ENCODE results near the gene ALOXE3.
"Not testable (repeated sequence)": the region's sequence is repeated elsewhere in the genome, so short reads cannot be mapped to it uniquely, and the experiment has no call there.

ALOXE3 gene

GRCh38 chr17:8068736-8069586 lies 49.4 kb downstream of the ALOXE3 start:
- no peak for DNase-seq

GRCh38 chr17:8067806-8068205 lies 50.5 kb downstream of the ALOXE3 start:
- DNase-seq: no peak

DNA sequence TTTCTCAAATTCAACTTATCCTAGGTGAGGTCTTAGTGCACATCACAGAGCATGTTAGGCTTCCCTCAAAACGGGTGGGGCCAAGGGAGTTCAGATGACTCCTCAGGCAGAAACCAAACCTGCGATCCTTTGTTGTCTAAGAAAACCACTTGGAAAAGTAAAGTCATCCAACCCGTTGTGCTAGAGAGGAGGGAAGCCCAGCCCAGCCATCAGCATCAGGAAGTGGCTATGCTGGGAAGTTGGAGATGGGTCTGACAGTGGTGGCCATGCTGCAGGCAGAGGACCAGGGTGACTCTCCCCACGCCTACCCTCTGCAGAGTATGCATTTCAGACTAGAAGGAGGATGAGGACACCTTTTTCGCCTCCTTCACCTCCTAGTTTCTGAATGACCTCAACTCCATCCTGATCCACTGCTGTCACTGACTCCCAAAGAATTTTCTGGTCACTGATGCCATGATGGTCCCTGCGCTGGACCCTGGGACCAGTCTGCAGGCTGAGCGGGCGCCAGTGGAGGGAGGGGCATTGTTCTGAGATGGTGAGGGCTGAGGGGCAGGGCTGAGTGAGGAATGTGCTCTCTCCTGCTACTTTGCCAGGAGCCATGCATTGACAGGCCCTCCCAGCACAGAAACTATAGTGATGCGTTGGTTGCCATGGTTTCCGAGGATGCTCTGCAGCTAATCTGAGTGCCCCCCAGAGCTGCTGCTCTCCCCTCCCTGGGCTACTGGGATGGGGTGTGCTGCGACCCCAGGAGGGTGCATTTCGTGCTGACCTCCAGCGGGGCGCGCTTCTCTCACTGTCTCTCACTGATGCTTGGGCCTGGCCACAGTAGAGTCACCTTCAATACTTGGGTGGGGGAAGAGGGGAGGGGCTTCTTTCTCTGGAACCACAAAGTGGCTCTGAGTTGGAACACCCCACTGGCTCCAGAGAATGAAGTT lies 51.2 kb downstream of the ALOXE3 start:
- no peak for DNase-seq

DNA sequence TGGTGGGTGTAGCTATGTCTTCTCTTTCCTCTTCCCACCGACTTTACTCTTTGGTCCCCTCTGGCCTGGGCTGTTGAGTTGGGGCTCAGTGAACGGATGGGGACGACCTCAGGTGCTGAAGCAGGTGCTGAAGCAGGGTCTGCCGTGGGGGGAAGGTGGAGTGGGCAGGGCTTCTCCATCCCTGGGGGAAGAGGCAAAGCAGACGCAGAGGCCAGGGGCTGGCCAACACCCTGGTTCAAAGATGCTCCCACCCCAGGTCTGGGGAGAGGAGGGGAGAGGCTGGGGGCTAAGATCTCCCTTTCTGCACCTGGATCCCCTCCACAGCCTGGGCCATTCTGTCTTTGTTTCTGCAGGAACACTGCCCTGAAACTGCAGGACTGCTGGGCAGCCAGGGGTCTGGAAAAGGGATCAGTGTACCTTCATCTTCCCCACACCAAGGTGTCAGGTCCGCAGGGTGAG lies 53.7 kb downstream of the ALOXE3 start:
- no peak for DNase-seq

GRCh38 chr17:8063761-8064534 lies 54.4 kb downstream of the ALOXE3 start:
- DNase-seq: peak in 1 of 3 experiments; percentile 0

DNA sequence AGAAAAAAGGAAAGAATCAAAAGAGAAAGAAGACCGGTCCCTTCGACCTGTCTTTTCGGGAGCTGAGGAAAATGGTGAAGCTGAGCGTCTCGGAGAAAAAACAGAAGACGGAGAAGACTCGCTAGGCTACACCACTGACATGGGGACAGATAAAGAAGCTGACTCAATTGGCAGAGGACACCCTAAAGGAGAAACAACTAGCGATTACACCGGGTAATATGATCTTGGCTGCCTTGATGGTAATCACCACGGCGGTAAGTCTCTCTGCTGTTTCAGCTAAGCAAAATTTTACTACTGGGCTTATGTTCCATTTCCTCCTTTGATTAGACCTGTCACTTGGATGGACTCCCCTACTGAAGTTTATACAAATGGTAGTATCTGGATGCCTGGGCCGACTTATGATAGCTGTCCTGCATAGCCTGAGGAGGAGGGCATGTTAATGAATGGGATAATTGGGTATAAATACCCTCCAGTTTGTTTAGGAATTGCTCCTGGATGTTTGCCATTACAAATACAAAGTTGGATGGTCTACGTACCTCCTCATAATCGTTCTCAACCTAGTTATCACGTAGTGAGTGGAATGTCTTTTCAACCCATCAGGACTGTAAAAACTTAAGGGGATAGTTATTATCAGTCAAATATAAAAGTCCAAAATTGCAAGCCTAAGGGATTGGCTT lies 55.4 kb downstream of the ALOXE3 start:
- DNase-seq: peak in 1 of 3 experiments; percentile 9

GRCh38 chr17:8062435-8062806 lies 55.9 kb downstream of the ALOXE3 start:
- no peak for DNase-seq

DNA sequence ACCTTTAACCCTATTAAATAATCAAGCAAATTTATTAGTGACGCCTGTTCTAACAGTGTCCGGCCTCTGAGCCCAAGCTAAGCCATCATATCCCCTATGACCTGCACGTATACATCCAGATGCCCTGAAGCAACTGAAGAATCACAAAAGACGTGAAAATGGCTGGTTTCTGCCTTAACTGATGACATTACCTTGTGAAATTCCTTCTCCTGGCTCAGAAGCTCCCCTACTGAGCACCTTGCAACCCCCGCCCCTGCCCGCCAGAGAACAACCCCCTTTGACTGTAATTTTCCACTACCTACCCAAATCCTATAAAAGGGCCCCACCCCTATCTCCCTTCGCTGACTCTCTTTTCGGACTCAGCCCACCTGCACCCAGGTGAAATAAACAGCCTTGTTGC lies 56.5 kb downstream of the ALOXE3 start:
- not testable (repeated sequence) for DNase-seq

GRCh38 chr17:8060274-8060673 lies 58.0 kb downstream of the ALOXE3 start:
- DNase-seq: peak; percentile 65 to 86 (median 86)

GRCh38 chr17:8059131-8059530 lies 59.2 kb downstream of the ALOXE3 start:
- DNase-seq: peak in 2 of 3 experiments; percentile 4 to 44

GRCh38 chr17:8057691-8058114 lies 60.6 kb downstream of the ALOXE3 start:
- DNase-seq: peak; percentile 54 to 84 (median 68)

GRCh38 chr17:8056976-8057625 lies 61.2 kb downstream of the ALOXE3 start:
- peak in 1 of 3 experiments; percentile 36 for DNase-seq

- DNase-seq: peak in 2 of 3 experiments; percentile 27 to 66
Observed at GRCh38 chr17:8056232-8056975, 61.9 kb downstream of the ALOXE3 start.

DNA sequence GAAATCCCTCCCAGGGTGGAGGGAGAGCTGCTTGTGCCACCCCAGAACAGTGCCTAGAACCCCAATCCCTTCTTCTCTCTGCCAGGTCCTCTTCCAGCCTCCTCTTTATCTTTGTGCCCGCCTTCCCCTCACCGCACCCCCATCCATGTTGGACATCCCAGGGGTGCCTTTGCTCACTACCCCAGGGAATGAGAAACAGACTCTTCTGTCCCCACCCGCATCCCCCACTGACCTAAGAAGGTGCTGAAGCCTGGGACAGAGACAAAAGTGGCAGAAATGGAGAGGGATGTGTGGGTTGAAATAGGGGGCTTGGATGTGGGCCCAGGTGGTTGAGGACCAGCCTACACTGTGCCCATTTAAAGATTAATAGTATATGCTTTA lies 62.5 kb downstream of the ALOXE3 start:
- no peak for DNase-seq

- no peak for DNase-seq
Observed at GRCh38 chr17:8053600-8053999, 64.7 kb downstream of the ALOXE3 start.

- no peak for DNase-seq
Observed at GRCh38 chr17:8052256-8053252, 65.8 kb downstream of the ALOXE3 start.

GRCh38 chr17:8051831-8052230 lies 66.5 kb downstream of the ALOXE3 start:
- DNase-seq: no peak

- no peak for DNase-seq
Observed at GRCh38 chr17:8048736-8049135, 69.6 kb downstream of the ALOXE3 start.

- no peak for DNase-seq
Observed at GRCh38 chr17:8048236-8048635, 70.1 kb downstream of the ALOXE3 start.

- no peak for DNase-seq
Observed at GRCh38 chr17:8047769-8048110, 70.6 kb downstream of the ALOXE3 start.

All from NCI-H1417 (cell line).